Measurements from ENCODE around the gene POLR2F. TPM values are rescaled to one million over a fixed set of nuclear protein-coding genes. Genes with fewer than 3 reads are reported as not detected.

The POLR2F gene
- total and polyA plus RNA-seq, 4 donors: 21.4 to 152 (median 56.3) TPM

DNA sequence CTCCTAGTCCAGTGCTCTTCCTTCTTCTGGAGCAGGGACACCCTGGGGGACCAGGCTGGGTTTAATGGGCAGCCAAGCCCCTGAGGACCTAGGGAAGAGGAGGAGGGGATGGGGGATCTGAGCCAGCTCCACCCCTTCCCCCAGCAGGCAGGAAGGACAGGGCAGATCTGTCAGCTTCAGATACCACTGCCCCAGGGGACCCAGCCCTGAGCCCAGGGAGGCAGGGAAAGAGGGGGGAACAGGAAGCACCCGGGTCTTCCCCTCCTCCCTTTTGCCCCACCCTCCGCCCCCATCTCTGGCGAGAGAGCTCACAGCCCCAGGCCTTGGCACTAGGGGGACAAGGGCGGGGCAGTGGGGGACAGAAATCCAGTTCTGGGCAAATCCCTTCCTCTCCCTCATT, 42.6 kb downstream of the POLR2F start:
- Histone ChIP-seq H3K4me3 (ENCODE audit: low read depth in 1 of 3, low read length in 3 of 3) (no peak overlapping the region), H3K27me3 (ENCODE audit: control insufficient read depth in 4 of 4, insufficient read depth in 4 of 4, low read length in 3 of 4) (no peaks in the 10 kb centered on the region), H3K9me3 (ENCODE audit: control insufficient read depth in 4 of 4, low read length in 3 of 4) (no peaks in the 10 kb centered on the region), H3K27ac (ENCODE audit: low read depth in 1 of 2, low read length in 2 of 2) (no peak overlapping the region), H3K4me1 (ENCODE audit: control insufficient read depth in 4 of 4, insufficient read depth in 4 of 4, low read length in 3 of 4) (no peaks in the 10 kb centered on the region), H3K36me3 (ENCODE audit: control insufficient read depth in 4 of 4, insufficient read depth in 3 of 4, low read depth in 1 of 4, low read length in 3 of 4) (no peaks in the 10 kb centered on the region), H3K9ac (ENCODE audit: low read depth in 1 of 2, low read length in 2 of 2) (no peak overlapping the region)
- DNase-seq (ENCODE audit: low spot score): no peak
- TF ChIP-seq, protein P1, sequence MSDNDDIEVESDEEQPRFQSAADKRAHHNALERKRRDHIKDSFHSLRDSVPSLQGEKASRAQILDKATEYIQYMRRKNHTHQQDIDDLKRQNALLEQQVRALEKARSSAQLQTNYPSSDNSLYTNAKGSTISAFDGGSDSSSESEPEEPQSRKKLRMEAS (IDR thresholded peaks at IDR 0.05): no peak
- TF ChIP-seq YY1 (IDR thresholded peaks at IDR 0.05) (no peak), FOXA1 (IDR thresholded peaks at IDR 0.05) (no peak), NR2F2 (IDR thresholded peaks at IDR 0.05) (no peak), HNF4G (IDR thresholded peaks at IDR 0.05) (no peak), RXRA (IDR thresholded peaks at IDR 0.05) (no peak), TAF1 (conservative IDR thresholded peaks at IDR 0.05) (no peak), FOXA2 (IDR thresholded peaks at IDR 0.05) (no peak), GABPA (IDR thresholded peaks at IDR 0.05 in 1 of 2, conservative IDR thresholded peaks at IDR 0.05 in 1 of 2) (no peak), HNF4A (conservative IDR thresholded peaks at IDR 0.05) (no peak), EGR1 (IDR thresholded peaks at IDR 0.05; ENCODE audit: low read depth in 2 of 2) (no peak), RAD21 (IDR thresholded peaks at IDR 0.05) (no peak), JUND (IDR thresholded peaks at IDR 0.05) (no peak), SP1 (IDR thresholded peaks at IDR 0.05) (no peak)
- TF ChIP-seq, protein P2, sequence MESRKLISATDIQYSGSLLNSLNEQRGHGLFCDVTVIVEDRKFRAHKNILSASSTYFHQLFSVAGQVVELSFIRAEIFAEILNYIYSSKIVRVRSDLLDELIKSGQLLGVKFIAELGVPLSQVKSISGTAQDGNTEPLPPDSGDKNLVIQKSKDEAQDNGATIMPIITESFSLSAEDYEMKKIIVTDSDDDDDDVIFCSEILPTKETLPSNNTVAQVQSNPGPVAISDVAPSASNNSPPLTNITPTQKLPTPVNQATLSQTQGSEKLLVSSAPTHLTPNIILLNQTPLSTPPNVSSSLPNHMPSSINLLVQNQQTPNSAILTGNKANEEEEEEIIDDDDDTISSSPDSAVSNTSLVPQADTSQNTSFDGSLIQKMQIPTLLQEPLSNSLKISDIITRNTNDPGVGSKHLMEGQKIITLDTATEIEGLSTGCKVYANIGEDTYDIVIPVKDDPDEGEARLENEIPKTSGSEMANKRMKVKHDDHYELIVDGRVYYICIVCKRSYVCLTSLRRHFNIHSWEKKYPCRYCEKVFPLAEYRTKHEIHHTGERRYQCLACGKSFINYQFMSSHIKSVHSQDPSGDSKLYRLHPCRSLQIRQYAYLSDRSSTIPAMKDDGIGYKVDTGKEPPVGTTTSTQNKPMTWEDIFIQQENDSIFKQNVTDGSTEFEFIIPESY (IDR thresholded peaks at IDR 0.05): no peak
- TF ChIP-seq, protein P3, sequence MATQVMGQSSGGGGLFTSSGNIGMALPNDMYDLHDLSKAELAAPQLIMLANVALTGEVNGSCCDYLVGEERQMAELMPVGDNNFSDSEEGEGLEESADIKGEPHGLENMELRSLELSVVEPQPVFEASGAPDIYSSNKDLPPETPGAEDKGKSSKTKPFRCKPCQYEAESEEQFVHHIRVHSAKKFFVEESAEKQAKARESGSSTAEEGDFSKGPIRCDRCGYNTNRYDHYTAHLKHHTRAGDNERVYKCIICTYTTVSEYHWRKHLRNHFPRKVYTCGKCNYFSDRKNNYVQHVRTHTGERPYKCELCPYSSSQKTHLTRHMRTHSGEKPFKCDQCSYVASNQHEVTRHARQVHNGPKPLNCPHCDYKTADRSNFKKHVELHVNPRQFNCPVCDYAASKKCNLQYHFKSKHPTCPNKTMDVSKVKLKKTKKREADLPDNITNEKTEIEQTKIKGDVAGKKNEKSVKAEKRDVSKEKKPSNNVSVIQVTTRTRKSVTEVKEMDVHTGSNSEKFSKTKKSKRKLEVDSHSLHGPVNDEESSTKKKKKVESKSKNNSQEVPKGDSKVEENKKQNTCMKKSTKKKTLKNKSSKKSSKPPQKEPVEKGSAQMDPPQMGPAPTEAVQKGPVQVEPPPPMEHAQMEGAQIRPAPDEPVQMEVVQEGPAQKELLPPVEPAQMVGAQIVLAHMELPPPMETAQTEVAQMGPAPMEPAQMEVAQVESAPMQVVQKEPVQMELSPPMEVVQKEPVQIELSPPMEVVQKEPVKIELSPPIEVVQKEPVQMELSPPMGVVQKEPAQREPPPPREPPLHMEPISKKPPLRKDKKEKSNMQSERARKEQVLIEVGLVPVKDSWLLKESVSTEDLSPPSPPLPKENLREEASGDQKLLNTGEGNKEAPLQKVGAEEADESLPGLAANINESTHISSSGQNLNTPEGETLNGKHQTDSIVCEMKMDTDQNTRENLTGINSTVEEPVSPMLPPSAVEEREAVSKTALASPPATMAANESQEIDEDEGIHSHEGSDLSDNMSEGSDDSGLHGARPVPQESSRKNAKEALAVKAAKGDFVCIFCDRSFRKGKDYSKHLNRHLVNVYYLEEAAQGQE (IDR thresholded peaks at IDR 0.05): no peak
- TF ChIP-seq, protein P4, sequence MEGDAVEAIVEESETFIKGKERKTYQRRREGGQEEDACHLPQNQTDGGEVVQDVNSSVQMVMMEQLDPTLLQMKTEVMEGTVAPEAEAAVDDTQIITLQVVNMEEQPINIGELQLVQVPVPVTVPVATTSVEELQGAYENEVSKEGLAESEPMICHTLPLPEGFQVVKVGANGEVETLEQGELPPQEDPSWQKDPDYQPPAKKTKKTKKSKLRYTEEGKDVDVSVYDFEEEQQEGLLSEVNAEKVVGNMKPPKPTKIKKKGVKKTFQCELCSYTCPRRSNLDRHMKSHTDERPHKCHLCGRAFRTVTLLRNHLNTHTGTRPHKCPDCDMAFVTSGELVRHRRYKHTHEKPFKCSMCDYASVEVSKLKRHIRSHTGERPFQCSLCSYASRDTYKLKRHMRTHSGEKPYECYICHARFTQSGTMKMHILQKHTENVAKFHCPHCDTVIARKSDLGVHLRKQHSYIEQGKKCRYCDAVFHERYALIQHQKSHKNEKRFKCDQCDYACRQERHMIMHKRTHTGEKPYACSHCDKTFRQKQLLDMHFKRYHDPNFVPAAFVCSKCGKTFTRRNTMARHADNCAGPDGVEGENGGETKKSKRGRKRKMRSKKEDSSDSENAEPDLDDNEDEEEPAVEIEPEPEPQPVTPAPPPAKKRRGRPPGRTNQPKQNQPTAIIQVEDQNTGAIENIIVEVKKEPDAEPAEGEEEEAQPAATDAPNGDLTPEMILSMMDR (IDR thresholded peaks at IDR 0.05; ENCODE audit: low read depth, low read length, missing input control): no peak
- TF ChIP-seq, protein P5, sequence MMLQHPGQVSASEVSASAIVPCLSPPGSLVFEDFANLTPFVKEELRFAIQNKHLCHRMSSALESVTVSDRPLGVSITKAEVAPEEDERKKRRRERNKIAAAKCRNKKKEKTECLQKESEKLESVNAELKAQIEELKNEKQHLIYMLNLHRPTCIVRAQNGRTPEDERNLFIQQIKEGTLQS (IDR thresholded peaks at IDR 0.05): no peak
- 66% methylated on average over 4 of the region's 4 CpGs for WGBS
